GM12801 (cell line): ENCODE data around the gene USP11.

ENCODE experiments used
- TF ChIP-seq, protein P1 (sequence below): IDR thresholded peaks from one replicate; pipeline ENCODE4 v1.5.1; 2011; ENCODE audit warnings: control low read depth; ENCODE audit not compliant: insufficient read length; ENCODE audit errors: extremely low read depth

USP11 gene

DNA sequence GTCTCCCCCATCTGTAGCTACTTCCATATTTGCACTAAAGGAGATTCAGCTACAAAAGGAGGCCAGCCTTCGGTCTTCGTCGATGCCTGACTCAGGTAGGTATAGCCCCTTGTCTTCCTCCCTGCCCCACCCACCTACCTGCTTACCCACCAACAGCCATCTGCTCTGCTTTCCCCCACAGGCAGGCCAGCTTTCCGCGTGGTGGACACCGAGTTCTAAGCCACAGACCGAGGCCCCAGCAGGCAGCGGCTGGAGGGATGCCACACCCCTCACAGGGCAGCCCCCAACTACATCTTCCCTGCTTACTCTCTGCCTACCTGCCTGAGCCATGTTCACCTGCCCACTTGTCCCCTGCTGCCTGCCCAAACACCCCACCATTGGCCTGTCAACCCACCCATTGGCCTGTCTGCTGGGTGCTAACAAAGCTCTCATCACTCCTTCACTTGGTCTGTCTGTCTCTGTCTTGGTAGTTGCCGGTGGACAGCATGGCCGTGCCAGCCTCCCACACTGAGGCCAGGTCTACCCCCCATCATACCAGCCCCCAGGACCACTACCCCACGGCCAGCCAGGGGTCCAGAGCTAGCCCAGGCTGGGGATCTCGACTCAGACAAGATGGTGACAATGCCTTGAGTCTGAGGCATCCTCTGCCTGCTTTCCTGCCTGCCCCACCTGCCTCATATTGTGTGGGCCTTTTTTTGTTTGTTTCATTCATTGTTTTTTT, 4.1 kb upstream of the USP11 start:
- TF ChIP-seq, protein P1, sequence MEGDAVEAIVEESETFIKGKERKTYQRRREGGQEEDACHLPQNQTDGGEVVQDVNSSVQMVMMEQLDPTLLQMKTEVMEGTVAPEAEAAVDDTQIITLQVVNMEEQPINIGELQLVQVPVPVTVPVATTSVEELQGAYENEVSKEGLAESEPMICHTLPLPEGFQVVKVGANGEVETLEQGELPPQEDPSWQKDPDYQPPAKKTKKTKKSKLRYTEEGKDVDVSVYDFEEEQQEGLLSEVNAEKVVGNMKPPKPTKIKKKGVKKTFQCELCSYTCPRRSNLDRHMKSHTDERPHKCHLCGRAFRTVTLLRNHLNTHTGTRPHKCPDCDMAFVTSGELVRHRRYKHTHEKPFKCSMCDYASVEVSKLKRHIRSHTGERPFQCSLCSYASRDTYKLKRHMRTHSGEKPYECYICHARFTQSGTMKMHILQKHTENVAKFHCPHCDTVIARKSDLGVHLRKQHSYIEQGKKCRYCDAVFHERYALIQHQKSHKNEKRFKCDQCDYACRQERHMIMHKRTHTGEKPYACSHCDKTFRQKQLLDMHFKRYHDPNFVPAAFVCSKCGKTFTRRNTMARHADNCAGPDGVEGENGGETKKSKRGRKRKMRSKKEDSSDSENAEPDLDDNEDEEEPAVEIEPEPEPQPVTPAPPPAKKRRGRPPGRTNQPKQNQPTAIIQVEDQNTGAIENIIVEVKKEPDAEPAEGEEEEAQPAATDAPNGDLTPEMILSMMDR = no peak

DNA sequence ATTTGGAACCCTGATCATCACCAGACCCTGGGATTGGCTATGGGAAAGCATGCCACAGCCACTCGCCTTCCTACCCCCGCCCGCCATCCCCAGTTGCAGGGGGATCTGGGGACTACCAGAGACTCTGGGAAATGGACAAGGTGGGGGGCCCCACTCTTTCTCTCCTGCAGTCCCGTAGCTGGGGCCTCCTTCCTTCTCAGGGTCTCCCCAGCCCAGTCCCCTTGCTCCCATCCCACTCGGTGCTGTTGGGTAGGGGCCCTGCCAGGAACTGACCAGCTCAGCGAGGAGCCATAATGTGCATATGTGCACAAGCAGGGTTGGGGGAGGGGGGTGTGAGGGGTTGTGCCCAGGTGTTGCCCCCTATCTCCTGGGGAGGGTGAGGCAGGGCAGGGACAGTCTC, 3.4 kb upstream of the USP11 start:
- TF ChIP-seq, protein P1 = no peak

DNA sequence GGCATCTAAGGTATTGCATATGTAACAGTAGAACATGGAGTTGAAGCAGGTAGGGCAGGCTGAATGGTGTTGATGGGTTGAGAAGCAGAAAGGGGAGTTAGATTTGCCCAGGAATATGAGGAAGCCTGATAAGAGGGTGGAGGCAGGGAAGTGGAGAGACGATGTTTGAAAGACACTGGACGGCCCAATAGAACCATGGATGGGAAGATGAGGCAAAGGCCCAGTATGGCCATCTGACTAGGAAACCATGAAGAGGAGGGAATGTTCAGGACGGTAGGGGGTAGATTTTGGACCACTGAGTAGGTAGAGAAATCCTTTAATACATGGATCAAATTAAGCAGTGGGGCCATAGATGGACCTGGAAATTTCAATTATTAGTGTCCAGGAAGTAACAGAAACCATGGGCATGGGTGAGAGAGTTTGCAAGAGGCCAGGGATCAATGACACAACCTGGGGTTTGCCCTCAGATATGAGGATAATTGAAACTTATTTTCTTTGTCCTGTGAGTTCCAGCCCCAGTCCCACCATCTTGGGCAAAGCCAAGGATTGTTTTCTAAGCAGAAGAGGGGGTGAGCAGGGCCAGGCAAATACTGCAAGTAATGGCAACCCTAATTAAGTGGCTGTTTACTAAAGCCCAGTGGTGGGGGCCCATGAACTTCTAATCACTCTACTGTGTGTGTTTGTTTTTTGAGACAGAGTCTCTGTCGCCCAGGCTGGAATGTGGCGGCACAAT, 2.5 kb upstream of the USP11 start:
- TF ChIP-seq, protein P1 = no peak

DNA sequence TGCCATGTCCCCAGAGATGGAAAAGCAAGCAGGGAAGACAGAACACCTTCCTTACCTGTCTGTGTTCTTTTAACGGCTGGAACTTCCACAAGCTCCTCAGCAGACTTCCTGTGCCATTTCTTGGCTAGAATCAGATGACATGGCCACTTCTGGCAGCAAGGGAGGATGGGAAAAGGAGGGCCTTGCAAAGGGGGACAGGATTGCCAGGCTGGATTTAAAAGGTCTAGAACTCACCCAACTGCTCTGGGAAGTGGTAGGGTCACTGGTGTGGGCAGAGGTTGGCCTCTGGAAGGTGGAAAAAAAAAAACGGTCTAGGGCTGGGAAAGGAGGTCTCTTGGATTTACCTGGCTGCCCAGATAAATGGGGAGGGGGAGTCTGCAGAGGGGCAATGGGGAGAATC, 1.6 kb upstream of the USP11 start:
- TF ChIP-seq, protein P1 = no peak

DNA sequence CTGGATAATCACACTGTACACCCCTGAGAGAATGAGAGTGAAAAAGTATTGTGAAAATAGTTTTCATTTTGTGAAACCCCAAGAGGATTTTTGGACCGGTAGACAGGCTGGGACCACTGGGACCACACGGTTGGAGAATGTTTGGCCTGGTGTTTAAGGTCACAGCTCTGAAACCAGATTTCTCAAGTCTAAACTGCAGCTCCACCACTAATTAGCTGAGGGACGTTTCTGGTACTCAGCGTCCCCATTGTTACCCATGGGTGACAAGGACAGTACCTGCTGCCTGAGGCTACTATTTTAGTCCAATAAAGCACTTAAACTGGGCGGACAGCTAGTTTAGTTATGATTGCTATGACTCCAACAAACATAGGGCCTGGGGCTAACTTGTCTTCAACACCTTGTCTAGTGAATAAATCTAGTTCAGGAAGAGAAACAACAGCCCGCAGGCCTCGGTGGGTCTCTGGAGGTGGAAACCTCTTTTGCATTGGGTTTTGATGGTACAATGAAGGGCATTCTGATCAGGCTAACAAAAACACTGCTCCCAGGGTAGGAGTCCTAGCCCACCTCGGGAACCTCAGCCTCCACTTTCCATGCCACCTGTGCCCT, 509 bp upstream of the USP11 start:
- TF ChIP-seq, protein P1 = no peak

DNA sequence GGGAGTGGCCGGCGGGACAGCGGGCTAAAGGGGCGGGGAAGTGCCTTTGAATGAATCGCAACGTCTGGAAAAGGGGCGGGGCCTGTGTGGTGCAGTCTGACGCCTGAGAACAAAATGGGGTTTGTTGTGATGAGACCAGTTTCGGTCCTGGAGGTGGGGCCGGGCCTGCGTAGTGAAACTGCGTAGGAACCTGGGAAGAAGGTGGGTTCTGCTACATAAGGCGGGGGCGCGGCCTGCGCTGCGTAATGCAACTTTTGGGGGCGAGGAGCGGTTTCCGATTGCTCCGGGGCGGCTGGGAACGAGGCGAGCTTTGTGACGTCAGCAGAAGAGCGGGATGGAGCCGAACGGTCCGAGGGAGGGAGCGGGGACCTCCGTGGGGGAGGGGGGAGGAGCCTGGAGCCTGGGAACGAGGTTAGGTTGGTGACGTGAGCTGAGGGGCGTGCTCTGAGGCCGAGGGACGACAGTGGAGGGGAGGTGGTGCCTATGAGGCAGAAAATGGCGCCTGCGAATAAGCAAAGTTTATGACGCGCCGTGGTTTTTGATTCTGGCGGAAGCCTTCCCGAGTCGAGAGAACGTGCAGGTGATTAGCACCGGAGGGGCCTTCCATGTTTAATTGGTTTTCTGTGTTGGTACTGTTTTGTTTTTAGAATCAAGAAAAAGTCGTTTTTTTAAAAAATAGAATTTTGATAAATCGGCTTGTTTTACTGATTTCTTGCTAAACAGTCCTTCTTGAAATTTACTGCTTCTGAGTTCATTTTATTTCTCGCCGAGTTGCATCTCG, 714 bp downstream of the USP11 start:
- TF ChIP-seq, protein P1 = no peak

DNA sequence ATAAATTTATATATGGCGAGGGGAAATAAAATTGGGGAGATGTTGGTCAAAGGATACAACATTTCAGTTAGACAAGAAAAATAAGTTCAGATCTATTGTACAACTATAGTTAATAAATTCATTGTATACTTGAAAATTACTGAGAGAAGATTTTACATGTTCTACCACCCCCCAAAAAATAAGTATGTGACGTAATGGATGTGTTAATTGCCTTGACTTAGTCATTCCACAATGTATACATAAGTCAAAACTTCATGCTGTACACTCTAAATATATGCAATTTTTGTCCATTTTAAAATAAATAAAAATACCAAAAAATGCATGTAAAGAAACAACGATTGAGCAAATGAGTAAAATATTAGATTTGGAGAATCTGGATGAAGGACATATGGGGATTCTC, 1.8 kb downstream of the USP11 start:
- TF ChIP-seq, protein P1 = no peak
